ENCODE measurements around the gene HDAC4. TPM values are rescaled to one million over a fixed set of nuclear protein-coding genes. Genes with fewer than 3 reads are reported as not detected.

Gene HDAC4
- total RNA-seq, 4 donors from 2014 or later, result 30.2 to 103 (median 51.7) TPM

- DNase-seq (ENCODE audit: low spot score), result no peak
- ATAC-seq (ENCODE audit: low FRiP score), result no peak
- TF ChIP-seq, protein P1, sequence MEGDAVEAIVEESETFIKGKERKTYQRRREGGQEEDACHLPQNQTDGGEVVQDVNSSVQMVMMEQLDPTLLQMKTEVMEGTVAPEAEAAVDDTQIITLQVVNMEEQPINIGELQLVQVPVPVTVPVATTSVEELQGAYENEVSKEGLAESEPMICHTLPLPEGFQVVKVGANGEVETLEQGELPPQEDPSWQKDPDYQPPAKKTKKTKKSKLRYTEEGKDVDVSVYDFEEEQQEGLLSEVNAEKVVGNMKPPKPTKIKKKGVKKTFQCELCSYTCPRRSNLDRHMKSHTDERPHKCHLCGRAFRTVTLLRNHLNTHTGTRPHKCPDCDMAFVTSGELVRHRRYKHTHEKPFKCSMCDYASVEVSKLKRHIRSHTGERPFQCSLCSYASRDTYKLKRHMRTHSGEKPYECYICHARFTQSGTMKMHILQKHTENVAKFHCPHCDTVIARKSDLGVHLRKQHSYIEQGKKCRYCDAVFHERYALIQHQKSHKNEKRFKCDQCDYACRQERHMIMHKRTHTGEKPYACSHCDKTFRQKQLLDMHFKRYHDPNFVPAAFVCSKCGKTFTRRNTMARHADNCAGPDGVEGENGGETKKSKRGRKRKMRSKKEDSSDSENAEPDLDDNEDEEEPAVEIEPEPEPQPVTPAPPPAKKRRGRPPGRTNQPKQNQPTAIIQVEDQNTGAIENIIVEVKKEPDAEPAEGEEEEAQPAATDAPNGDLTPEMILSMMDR (IDR thresholded peaks at IDR 0.05), result no peak
These were observed 69.3 kb downstream of the HDAC4 start for GRCh38 chr2:239331560-239331959.

- DNase-seq (ENCODE audit: low spot score), result no peak
- no peak for ATAC-seq (ENCODE audit: low FRiP score)
- TF ChIP-seq, protein P1 (IDR thresholded peaks at IDR 0.05), result no peak
These were observed 70.0 kb downstream of the HDAC4 start for GRCh38 chr2:239330836-239331235.

- TF ChIP-seq, protein P1 (IDR thresholded peaks at IDR 0.05), result no peak
- DNase-seq (ENCODE audit: low spot score), result no peak
- no peak for ATAC-seq (ENCODE audit: low FRiP score)
These were observed 70.7 kb downstream of the HDAC4 start for GRCh38 chr2:239329972-239330572.

GRCh38 chr2:239329284-239329971 lies 71.4 kb downstream of the HDAC4 start:
- ATAC-seq (ENCODE audit: low FRiP score) (peak; percentile 20), DNase-seq (ENCODE audit: low spot score) (no peak)
- TF ChIP-seq, protein P1 (IDR thresholded peaks at IDR 0.05), result no peak

DNA sequence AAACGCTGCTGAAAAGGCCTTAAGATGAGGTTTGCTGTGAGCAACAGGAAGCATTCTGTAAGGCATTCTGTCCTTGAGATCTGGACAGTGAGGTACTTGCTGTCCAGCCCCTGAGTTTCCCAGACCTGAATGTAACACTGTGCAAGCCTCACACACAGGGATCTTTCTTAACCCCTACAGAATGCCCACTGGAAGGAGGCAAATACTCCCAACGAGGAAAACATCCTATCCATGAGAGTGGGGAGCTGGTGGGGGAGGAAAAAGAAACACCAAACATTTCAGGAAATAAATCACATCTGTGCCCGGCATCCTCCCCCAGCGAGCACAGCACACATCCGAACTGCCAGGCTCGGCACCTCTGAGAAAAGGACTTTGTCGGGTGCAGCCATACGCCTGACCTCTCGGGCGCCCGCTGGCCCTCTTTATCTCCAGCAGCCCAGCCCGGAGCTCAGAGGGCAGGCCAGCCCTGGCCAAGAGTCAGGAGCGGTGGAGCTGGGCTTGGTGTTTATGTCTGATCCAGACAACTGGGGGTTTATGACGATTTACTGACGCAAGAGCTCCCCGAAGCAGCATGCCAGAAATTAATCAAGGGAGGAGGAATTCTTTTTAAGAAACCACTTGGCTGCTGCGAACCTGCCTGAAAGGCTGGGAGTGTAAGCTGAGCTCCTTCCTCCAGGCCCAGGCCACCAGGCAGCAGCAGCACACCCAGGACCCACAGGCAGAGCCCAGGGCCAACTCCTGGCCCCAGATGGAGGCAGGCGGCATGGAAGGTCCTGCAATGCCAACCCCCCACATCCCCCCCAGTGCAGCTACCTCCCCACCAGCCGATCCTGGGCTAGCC lies 72.2 kb downstream of the HDAC4 start:
- DNase-seq (ENCODE audit: low spot score), result peak; percentile 47
- peak; percentile 90 for ATAC-seq (ENCODE audit: low FRiP score)
- TF ChIP-seq, protein P1 (IDR thresholded peaks at IDR 0.05), result no peak

DNA sequence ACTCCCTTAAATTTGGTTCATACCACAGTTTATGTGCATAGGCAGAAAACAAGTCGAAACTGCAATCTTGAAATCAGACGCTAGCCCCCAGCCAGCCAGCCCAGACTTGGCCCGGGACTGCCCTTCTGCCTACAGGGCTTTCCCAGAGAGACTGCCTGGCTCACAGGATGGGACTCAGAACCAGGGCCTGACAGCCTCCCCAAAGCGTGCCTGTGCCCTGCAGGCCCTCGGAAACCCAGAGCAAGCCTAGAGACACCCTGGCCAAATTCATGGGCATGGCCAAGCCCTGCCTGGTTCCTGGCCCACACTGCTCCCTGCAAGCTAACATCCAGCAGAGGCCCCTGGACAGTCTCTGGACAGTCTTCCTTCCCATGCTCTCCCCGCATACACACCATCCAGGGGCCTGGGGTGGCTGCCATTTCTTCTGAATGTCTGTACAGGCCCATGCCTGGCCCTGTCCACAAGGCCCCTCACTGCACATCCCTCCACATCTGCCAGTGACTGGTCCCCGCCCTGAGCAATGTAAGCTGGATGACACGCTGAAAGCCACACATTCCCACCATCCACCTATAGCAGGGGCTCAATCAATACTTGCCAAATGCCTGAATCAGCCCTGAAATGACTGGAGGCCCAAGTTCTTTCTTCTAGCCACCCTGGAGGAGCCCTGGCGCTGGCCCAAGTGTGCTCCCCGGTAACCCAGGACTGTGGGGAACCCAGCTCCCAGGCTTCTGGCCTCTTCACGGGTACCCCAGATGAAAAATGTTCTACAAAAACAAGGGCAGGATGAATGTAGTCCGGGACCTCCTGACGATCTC lies 73.1 kb downstream of the HDAC4 start:
- DNase-seq (ENCODE audit: low spot score) (peak; percentile 16), ATAC-seq (ENCODE audit: low FRiP score) (no peak)
- TF ChIP-seq, protein P1 (IDR thresholded peaks at IDR 0.05), result no peak
